Ovary (tissue), 3 donors: ENCODE measurements around the gene TSKS.

ENCODE experiments used
- CTCF ChIP-seq, 3 donors: fragments of 450-650 bp in 2 of 3; fragments of 200-600 bp in 1 of 3; IDR thresholded peaks; one replicate each; pipeline versions ENCODE4 v1.5.1 to v1.8.0; 2016 to 2022; ENCODE audit warnings: antibody characterized with exemption in 3 of 3, mild to moderate bottlenecking in 1 of 3
- EP300 ChIP-seq: sonication (generic); formaldehyde crosslinking; IDR thresholded peaks from one replicate; pipeline ENCODE4 v1.6.1; 2017; ENCODE audit warnings: antibody characterized with exemption
- POLR2A ChIP-seq: fragments of 450-650 bp; IDR thresholded peaks from one replicate; pipeline ENCODE4 v1.6.1; 2017; ENCODE audit warnings: antibody characterized with exemption, mild to moderate bottlenecking, moderate library complexity
- donor health status: DM: no; HTN: no; CAD: no.

- TF ChIP-seq CTCF (IDR thresholded peaks at IDR 0.05) (no peak), EP300 (no peak), POLR2A (no peak)
Observed at GRCh38 chr19:49788857-49789256, 25.8 kb upstream of the TSKS start.
